ENCODE data around the gene MAN1C1.

Gene MAN1C1

DNA sequence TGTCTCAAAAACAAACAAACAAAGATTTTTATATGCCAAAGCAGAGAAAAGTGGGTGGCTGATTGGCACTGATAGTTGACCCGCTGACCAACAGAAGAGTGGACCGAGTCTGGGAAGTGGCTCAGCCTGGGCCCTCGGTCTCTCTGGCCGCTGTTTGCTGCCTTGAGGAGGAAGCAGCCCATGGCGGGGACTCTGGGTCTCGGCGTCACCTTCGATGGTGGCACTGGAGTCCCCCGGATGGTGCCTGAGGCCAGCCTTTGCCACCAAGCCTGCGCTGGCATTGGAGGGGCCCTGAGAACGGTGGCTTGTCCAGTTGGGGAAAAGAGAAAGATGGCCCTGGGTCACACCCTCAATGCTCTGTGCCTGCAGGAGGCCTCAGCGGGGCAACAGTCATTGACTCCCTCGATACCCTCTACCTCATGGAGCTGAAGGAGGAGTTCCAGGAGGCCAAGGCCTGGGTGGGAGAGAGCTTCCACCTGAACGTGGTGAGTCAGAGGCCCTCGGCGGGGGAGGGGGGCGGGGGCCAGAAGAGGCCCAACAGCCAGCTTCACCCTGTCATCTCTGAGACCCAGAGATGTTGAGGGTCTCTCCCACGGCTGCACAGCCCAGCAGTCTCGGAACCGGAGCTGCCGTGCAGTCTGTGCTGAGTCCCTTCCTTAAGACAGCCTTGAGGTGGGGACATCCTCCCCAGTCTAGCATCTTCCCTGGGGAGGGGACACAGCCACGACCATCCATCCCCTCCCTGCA is 129.9 kb downstream of the MAN1C1 start:
- no peak for DNase-seq

DNA sequence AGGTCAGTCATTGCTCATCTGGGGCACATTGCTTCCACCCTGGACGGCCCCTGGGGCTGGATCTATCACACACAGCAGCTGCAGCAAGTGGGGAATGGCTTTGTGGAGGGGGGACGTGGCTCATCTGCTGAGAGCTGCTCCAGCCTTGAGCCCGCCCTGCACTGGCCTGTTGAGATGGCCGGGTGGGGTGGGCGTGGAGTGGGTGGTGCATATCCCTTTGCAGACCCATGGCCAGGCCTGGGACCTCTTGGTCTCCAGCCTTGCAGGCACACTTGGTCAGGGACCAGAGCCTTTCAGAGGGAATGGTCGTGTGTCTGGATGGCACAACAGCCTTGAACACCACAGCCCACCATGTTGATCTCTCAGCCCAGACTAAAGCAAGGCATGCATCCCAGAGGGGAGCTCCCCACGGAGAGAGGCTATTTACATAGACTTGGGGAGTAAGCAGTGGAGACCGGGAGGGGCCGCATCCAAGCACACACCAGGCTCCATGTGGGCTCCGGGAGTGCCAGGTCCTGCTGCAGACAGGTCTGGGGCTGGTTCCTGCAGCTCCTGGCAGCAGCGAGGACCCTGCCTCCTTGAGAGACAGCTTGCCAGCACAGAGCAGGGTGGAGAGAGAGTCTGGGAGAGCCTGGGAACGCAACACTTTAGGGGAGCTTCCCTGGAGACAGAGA is 130.6 kb downstream of the MAN1C1 start:
- no peak for DNase-seq

DNA sequence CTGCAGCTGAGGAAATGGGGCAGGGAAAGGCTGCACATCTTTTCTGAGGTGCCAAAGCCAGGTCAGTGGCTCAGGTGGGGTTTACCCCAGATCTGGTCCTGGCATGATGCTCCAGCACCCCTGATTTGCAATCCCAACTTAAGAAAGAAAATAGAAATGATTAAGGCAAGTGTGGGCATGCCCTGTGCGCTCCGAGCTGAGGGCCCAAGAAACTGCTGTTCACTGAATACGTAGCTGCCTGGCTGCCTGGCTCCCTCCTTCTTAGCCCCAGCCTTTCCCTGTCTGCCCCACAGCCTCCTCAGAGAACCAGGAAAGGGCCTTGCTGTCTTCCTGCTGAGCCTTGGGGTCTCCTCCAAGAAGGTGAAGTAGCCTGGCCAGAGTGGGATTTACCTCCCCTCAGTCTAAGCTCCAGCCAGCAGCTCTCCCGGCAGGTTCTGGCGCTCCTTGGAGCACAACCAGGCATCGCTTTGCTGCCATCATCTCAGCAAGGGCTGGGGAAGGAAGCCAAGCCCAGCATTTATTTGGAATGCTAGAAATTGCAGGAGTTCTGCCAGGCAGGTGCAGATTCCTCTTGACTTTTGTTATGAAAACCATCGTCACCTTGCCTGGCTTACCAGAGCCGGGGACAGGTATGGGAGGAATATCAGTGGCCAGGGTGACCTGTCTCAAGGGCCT is 132.1 kb downstream of the MAN1C1 start:
- DNase-seq, result peak; percentile 61

GRCh38 chr1:25750923-25751605 is 134.5 kb downstream of the MAN1C1 start:
- DNase-seq, result no peak

DNA sequence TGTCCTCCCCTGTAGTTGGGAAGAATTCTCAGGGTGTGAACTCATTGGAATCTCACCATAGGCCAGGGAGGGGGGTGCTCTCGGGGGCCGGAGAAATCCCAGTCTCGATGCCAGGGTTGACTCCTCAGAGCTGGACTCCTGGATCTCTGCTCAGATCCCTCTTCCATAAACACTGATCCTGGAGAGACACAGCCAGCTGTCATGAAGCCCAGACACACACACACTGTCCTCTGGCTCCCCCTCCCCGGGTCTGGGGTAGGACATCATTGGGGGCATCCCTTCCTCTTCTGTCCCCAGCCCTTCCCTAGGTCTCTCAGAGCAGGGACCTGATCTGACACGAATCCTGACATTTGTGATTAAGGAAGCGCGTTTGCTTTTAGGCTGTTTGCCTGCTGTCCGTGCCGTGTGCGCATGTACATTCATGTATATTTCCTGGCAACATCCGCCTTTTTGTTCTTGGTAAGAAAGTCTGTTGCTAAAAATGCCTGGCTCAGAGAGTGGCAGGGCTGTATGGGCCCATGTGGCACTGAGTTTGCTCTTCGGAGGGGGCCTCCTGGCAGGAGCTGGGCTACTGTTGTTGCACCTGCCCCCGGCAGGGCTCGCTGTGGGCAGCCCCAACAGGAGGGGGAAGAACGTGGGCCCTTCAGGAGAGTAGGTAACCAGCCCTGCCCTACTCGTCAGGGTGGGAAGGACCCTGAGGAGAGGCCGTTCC is 138.0 kb downstream of the MAN1C1 start:
- DNase-seq, result peak; percentile 66

DNA sequence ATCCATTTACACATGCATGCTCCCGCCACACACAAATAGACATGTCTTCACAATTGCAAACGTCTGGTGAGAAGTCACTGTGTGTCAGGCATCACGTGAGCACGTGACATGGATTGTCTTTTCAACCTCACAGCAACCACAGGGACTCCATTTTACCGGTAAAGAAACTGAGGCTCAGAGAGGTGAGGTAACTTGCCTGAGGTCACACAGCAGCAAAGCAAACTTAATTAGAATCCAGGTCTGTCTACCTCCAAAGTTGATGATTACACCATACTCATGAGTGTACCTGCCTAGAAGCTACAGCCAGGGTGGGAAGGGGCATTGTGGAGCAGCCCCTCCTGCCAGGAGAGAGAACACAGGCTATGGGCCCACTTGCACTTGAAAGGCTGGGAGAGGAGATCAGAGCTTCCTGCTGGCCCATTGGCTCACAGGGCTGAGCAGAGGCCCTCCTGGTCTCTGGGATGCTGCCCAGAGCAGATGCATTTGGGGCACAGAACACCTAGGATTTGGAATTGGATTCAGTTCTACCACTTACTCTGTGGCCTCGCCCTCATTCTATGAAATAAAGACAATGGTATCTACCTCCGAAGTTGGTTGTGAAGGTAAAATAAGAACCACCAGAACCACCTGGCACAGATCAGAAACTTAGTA is 139.0 kb downstream of the MAN1C1 start:
- DNase-seq, result no peak

DNA sequence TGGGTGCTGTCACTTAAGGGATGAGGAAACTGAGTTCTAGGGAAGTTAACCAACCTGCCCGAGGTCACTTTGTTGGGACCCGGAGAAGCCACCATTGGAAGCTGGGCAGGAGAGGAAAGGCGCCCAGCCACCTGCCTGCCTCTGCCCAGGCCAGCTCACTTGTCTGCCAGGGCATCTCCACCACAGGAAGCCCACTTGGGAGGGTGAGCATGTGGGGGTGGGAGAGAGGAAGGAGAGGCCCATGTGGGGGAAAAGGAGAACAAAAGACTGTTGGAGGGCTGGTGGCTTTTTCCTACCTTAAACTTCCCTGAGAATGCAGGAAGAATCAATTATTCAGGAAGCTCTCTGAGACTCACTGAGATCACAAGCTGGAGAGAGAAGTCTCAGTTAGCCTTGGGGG is 139.6 kb downstream of the MAN1C1 start:
- DNase-seq, result no peak

GRCh38 chr1:25757151-25757845 is 140.7 kb downstream of the MAN1C1 start:
- no peak for DNase-seq

DNA sequence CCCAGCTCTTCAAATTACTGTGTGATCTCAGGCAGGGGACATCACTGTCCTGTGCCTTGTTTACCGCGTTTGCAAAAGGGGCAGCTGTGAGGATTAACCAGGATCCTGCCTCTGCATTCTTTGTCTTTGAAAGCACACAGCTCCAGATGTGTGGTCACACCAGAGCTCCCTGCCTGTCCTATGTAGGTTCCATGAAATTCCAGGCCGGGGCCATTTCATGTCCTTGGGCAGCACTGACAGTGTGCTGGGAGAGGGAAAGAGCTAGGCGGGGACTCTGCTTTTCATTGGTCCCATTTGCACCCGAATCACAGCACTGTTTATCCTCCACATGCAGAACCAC is 141.2 kb downstream of the MAN1C1 start:
- no peak for DNase-seq

- no peak for DNase-seq
Measured at GRCh38 chr1:25758466-25759070, 142.0 kb downstream of the MAN1C1 start.

DNA sequence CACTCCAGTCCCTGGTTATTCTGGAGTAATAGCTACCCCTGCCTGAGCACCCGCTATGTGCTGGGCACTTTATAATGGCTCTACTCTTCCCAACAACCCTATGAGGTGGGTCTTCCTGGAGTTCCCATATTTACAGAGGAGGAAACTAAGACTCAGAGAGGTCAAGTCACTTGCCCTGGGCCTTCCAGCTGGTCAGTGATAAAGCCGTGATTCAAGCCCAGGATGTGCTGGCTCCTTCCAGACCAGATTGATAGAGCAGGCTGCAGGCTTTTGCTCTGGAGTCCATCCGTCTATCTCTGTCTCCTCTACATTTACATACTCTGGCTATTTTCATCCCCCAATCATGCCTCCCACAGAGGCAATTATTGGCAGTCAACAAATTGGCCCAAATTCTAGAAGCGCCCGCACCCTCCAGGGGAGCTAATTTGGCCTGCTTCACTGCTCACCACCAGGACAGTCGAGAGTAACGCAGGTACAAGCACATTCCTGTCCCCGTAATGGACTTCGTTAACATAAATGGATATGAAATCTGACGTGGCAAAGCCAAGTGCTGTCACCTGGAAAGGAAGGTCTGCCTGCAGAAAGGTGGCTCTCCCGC is 143.6 kb downstream of the MAN1C1 start:
- peak; percentile 57 for DNase-seq

DNA sequence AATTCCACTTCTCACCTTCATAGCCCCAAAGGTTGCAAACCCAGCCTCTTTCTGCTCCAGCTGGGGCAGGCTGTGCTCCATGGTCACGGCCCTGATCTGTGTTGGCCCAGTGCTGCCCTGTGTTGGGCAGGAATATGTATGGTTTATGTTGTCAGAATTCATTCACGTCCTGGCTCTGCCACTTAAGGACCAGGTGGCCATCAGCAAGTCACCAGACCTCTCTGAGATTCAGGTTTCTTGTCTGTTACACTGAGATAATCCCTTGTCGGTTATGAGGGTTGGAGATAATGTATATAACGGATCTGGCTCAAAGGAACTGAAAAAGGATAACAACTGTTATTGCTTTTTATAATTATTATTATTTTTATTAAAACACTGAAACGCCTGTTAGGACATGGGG is 144.3 kb downstream of the MAN1C1 start:
- DNase-seq, result no peak

DNA sequence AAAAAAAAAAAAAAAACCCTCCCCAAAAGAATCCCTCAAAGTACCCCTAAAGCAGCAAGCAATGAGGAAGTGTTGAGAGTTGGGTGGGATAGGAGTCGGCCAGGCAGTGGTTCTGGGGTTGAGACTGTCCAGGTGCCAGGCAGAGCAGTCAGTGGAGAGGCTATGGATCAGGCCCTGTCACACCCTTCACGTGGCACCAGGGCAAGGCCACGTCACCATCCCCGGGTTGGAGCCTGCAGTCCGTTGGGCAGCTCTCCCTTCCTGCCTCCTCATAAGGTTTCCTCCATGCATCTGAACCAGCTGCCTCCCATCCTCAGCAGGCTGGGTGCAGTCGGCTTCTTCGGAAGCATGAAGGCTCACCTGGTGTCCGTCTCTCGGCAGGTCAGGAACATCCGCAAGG is 146.9 kb downstream of the MAN1C1 start:
- no peak for DNase-seq

- no peak for DNase-seq
Measured at GRCh38 chr1:25765136-25765922, 148.7 kb downstream of the MAN1C1 start.

DNA sequence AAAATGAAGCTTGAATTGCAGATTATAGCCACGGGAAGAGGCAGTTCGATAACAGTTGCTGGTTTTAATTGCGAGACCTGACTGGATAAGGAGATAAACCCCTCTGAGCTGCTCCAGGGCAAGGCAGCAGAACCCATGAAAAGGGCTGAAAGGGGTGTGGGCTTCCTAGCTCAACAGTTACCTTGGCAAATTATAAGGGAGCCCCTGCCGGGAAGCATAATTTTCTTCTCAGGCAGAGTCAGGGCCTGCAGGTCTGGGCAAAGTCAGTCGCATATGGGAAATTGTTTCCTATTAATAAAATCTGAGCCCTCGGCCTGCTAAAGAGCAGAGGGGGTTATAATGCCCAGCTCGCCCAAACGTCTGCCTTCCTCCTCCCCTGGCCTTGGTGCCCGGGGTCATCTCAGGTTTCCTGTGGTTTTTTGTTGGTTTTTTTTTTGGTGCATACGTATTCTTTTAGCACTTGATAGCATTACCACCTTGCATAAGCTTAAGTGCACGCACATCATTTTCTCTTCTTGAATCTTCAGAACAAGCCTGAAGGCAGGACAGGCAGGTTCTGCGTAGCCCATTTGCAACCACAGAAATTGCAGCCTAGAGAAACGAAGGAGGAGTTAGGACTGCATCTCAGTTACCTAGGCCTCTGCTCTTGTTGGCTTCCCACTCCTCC is 149.5 kb downstream of the MAN1C1 start:
- DNase-seq, result peak; percentile 70

- DNase-seq, result peak; percentile 31
Measured at GRCh38 chr1:25766721-25767436, 150.3 kb downstream of the MAN1C1 start.

- DNase-seq, result no peak
Measured at GRCh38 chr1:25767437-25767770, 150.8 kb downstream of the MAN1C1 start.

DNA sequence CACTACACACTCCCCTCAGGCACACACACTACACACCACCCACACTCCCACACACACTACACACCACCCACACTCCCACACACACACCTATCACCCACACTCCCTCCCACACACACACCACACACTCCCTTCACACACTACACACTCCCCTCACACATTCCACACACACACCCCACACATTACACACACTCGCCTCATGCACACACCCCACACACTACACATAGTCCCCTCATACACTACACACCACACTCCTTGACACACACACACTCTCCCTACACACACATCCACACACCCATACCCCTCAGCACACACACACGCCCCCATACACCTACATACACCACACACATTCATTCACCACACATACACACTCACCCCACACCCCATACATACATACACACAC is 152.4 kb downstream of the MAN1C1 start:
- no peak for DNase-seq
